Ectodermal cell (in vitro differentiated cells): ENCODE results near the gene CDCA5.

Source experiments
- H3K27ac ChIP-seq: 2 replicates; pipeline ENCODE4 v1.7.0; 2013; ENCODE audit warnings: mild to moderate bottlenecking, low read depth, low read length; ENCODE audit not compliant: insufficient read depth, poor library complexity, severe bottlenecking
- H3K27me3 ChIP-seq: 2 replicates; pipeline ENCODE4 v1.7.0; 2013; ENCODE audit warnings: mild to moderate bottlenecking, low read length; ENCODE audit not compliant: insufficient read depth, control insufficient read depth, poor library complexity, severe bottlenecking
- H3K36me3 ChIP-seq: one replicate; pipeline ENCODE4 v1.7.0; 2013; ENCODE audit warnings: low read length; ENCODE audit not compliant: control insufficient read depth, insufficient read depth
- H3K4me1 ChIP-seq: one replicate; pipeline ENCODE4 v1.7.0; 2013; ENCODE audit warnings: low read length; ENCODE audit not compliant: control insufficient read depth, insufficient read depth
- H3K4me3 ChIP-seq: 2 replicates; pipeline ENCODE4 v1.7.0; 2013; ENCODE audit warnings: low read depth, low read length, control low read depth; ENCODE audit not compliant: insufficient read depth
- H3K9me3 ChIP-seq: 2 replicates; pipeline ENCODE4 v1.7.0; 2013; ENCODE audit warnings: mild to moderate bottlenecking, low read length, moderate library complexity; ENCODE audit not compliant: control insufficient read depth
- WGBS, 2 experiments: methylation state at CpG; one replicate each; pipeline ENCODE4 v1.1.7; 2013; ENCODE audit warnings: missing lambda C conversion rate in 2 of 2; 5-methylcytosine and 5-hydroxymethylcytosine counted together

The CDCA5 gene

DNA sequence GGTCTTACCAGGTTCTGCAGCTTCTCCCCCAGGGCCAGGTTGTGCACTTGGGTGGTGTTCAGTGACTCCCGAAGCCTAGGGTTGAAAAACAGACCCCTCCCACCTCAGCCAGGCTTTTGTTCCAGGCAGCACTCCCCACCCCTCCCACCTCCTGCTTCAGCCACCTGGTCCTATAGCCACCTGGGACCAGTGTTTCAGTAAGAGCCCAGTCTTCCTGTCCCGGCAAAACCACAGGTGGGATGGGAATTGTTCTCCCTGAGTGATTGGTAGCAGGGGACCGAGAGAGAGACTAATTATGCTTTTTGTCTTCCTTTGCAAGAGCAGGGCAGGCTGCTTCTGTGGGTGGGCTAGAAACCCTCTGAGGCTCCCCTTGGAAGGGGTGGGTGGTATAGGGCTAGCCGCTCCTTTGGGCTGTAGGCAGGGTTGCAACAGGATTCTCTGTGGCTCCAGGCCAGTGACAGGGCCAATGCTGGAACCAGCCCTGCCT is 17.0 kb downstream of the CDCA5 start:
- 45 to 46% methylated on average over 4 of the region's 4 CpGs for WGBS, 2 experiments
- H3K36me3 ChIP-seq, result no peaks in the 10 kb centered on the region
- no peaks in the 10 kb centered on the region for H3K9me3 ChIP-seq
- no peak overlapping the region for H3K27ac ChIP-seq
- no peak overlapping the region for H3K4me3 ChIP-seq
- no peaks in the 10 kb centered on the region for H3K27me3 ChIP-seq
- no peaks in the 10 kb centered on the region for H3K4me1 ChIP-seq

GRCh38 chr11:65066315-65066714 is 17.5 kb downstream of the CDCA5 start:
- Histone ChIP-seq H3K27ac (no peak overlapping the region), H3K4me3 (no peak overlapping the region), H3K36me3 (no peaks in the 10 kb centered on the region), H3K9me3 (no peaks in the 10 kb centered on the region), H3K27me3 (no peaks in the 10 kb centered on the region), H3K4me1 (no peaks in the 10 kb centered on the region)
- WGBS, 2 experiments, result 82 to 84% methylated on average over 11 of the region's 11 CpGs

DNA sequence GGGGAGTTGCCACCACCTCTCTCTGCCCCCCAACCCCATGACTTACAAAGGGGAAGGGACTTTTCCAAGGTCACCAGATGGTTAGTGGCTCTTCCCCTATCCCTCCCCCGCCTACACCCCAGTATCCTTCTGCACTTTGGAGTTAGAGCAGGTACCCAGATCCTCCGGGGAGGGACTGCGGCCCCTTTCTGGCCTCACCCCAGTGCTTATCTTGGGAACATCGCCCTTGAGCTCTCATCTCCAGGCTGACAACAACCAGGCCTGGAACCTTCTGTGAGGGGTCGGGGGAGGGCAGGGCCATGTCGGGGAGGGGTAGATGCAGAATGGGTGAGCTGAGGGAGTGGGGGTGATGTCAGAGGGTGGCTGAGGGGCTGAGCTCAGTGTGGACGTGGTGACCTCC is 18.0 kb downstream of the CDCA5 start:
- H3K4me3 ChIP-seq, result no peak overlapping the region
- WGBS, 2 experiments, result 87 to 91% methylated on average over 7 of the region's 7 CpGs
- H3K27me3 ChIP-seq, result no peaks in the 10 kb centered on the region
- H3K4me1 ChIP-seq, result no peaks in the 10 kb centered on the region
- H3K36me3 ChIP-seq, result no peaks in the 10 kb centered on the region
- no peaks in the 10 kb centered on the region for H3K9me3 ChIP-seq
- H3K27ac ChIP-seq, result no peak overlapping the region

DNA sequence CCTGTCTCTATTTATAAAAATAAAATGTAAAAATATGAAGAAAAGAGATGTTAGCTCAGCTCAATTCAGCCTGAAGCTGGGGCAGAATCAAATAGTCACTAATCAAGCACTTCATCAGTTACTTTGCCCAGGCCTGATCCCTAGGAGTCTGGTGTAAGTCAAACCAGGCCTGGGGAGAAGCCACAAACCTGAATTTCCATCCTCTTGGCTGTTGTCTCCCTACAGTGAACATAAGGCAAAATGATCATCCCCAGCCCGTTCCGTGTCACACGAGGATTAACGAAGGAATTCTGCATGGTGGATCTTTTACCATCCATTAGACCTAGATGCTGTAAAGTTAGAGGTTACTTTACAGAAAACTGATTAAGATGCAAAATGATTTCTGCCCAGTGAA is 19.0 kb downstream of the CDCA5 start:
- no peak overlapping the region for H3K27ac ChIP-seq
- WGBS, 2 experiments, result 94 to 95% methylated on average over 4 of the region's 4 CpGs
- H3K9me3 ChIP-seq, result no peaks in the 10 kb centered on the region
- H3K27me3 ChIP-seq, result no peaks in the 10 kb centered on the region
- H3K4me3 ChIP-seq, result no peak overlapping the region
- no peaks in the 10 kb centered on the region for H3K36me3 ChIP-seq
- no peaks in the 10 kb centered on the region for H3K4me1 ChIP-seq

GRCh38 chr11:65063532-65063931 is 20.3 kb downstream of the CDCA5 start:
- H3K27ac ChIP-seq, result no peak overlapping the region
- 92 to 94% methylated on average over 3 of the region's 3 CpGs for WGBS, 2 experiments
- H3K4me1 ChIP-seq, result no peaks in the 10 kb centered on the region
- H3K36me3 ChIP-seq, result no peaks in the 10 kb centered on the region
- H3K27me3 ChIP-seq, result no peaks in the 10 kb centered on the region
- H3K9me3 ChIP-seq, result no peaks in the 10 kb centered on the region
- no peak overlapping the region for H3K4me3 ChIP-seq

DNA sequence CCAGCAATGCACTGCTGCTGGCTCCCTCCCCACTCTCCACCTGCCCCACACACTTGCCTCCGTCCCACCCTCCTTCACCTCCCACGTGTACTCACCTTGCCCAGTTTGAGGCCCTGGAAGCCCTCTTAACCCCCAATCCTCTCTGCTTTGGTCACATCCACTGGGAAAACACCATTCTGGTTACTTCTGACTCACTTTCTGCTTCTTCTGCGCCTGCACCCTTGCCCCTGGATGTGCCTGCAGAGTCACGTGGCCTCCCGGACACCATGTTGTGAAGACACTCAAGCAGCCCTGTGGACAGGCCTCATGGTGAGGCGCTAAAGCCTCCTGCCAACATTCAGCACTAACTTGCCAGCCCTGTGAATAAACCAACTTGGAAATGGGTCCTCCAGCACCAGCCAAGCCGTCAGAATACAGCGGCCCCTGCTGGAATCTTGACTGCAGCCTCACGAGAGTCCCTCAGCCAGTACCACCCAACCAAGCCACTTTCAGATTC is 22.9 kb downstream of the CDCA5 start:
- H3K9me3 ChIP-seq, result no peaks in the 10 kb centered on the region
- H3K27me3 ChIP-seq, result no peaks in the 10 kb centered on the region
- H3K4me1 ChIP-seq, result no peaks in the 10 kb centered on the region
- WGBS, 2 experiments, result 64 to 75% methylated on average over 9 of the region's 9 CpGs
- no peaks in the 10 kb centered on the region for H3K36me3 ChIP-seq
- no peak overlapping the region for H3K4me3 ChIP-seq
- no peak overlapping the region for H3K27ac ChIP-seq

- H3K4me3 ChIP-seq, result no peak overlapping the region
- no peaks in the 10 kb centered on the region for H3K4me1 ChIP-seq
- H3K27ac ChIP-seq, result no peak overlapping the region
- no peaks in the 10 kb centered on the region for H3K36me3 ChIP-seq
- no peaks in the 10 kb centered on the region for H3K9me3 ChIP-seq
- H3K27me3 ChIP-seq, result no peaks in the 10 kb centered on the region
- WGBS, 2 experiments, result 87 to 88% methylated on average over 10 of the region's 10 CpGs
These were observed 23.6 kb downstream of the CDCA5 start for GRCh38 chr11:65059959-65060824.

DNA sequence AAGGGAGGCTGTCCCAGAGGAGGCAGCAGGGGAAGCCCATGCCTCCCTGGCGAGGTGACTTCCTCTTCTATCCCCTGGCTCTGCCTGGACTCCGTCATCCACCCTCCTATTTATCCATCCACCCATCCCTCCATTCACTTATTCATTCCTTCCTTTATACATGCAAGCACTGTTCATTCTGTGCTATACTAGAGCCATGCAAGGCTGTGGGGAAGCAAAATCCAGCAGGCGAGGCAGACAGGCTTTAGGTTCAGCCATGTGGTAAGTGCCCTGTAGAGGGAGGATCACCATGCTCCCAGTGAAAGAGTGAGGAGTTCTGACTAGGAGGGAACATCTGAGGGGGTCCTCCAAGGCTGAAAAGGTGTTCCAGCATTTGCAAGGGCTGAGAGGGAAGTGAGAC is 24.3 kb downstream of the CDCA5 start:
- no peak overlapping the region for H3K27ac ChIP-seq
- no peak overlapping the region for H3K4me3 ChIP-seq
- no peaks in the 10 kb centered on the region for H3K27me3 ChIP-seq
- no peaks in the 10 kb centered on the region for H3K36me3 ChIP-seq
- no peaks in the 10 kb centered on the region for H3K4me1 ChIP-seq
- no peaks in the 10 kb centered on the region for H3K9me3 ChIP-seq
- 79 to 86% methylated on average over 3 of the region's 3 CpGs for WGBS, 2 experiments

GRCh38 chr11:65058419-65059054 is 25.3 kb downstream of the CDCA5 start, which contains the start of gene NAALADL1:
Gene NAALADL1, minus strand, starts transcription at chr11:65058553. Its CDS starts 32 bp downstream, at chr11:65058521.
- WGBS, 2 experiments, result 91 to 95% methylated on average over 8 of the region's 8 CpGs
- H3K9me3 ChIP-seq, result no peaks in the 10 kb centered on the region
- H3K36me3 ChIP-seq, result no peaks in the 10 kb centered on the region
- H3K4me1 ChIP-seq, result no peaks in the 10 kb centered on the region
- no peaks in the 10 kb centered on the region for H3K27me3 ChIP-seq
- H3K4me3 ChIP-seq, result no peak within 1 kb of the TSS
- H3K27ac ChIP-seq, result no peak within 1 kb of the TSS

DNA sequence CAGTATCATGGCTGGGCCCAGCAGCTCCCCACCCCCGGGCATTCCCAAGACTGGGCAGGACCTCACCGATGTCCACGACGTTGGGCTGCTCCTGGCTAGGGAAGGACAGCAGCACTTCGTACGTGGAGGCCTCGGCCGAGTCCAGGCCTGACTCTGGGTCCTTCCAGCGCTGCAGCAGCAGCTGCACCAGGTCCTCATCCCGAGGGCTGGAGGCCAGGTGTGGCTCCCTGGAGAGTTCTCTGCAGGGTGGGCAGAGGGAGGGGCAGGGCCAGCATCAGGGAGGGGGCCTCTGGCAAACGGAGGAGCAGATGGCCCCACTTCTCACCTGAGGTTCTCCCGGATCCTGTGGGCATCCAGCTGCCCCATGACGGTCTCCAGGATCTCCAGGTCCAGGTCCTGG is 25.8 kb downstream of the CDCA5 start:
- Histone ChIP-seq H3K36me3 (no peaks in the 10 kb centered on the region), H3K27ac (no peak overlapping the region), H3K4me3 (no peak overlapping the region), H3K9me3 (no peaks in the 10 kb centered on the region), H3K4me1 (no peaks in the 10 kb centered on the region), H3K27me3 (no peaks in the 10 kb centered on the region)
- 85 to 86% methylated on average over 13 of the region's 13 CpGs for WGBS, 2 experiments
